Fibroblast of skin of right quadriceps (primary cell): ENCODE data around the gene CCND1.
A peak's percentile ranks its signal among the peaks of the same experiment; 100 is the strongest.

Source experiments
- DNase-seq: peaks from one replicate; pipeline ENCODE4 v3.0.0-alpha.2; 2013

The CCND1 gene

DNA sequence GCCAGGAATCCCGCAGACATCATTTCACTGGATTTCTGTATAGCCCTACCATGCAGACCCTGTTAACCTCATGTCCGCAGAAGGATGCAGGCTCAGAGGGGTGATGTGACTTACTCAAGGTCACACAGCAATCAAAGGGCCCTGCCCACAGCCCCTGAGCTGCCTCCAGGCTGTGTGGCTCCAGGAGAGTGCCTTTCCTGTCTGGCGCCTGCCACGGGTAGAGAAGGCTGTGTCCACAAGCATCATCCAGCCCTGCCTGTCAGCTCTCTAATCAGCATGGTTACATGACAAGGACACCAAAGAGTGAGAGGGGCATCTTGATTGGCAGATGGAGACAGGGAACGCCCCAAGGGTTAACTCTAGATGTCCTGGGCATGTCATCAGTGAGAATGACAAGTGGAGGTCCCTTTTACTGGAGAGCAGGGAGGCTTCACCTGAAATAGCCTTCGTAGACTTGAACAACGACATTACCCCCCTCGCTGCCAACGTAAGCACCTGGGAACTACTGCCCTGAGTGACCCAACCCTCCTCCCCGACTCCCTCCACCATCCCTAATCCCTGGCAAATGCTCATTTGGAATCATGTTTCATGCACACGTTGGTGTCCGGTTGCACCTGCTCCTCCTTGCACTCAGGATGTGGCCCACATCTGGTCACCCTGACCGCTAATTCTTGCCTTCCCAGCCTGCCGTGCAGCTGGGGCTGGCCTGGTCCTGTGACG lies 56.0 kb downstream of the CCND1 start:
- no peak for DNase-seq

DNA sequence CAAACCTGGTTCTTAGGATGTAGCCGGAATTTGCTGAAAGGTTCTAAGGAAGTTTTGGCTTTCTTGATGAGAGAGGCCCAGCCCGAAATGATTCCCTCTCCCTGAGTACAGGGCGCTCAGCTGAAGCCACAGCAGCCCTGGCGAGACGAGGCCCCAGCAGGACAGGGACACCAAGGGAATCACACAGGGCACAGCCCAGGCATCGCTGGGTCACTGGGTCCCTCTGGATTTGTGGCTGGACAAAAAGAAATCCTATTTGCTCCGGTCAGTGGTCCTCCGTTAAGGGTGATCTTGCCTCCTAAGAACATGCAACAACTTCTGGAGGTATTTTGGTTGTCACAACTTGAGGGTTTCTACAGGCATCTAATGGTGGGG lies 56.5 kb downstream of the CCND1 start:
- no peak for DNase-seq

DNA sequence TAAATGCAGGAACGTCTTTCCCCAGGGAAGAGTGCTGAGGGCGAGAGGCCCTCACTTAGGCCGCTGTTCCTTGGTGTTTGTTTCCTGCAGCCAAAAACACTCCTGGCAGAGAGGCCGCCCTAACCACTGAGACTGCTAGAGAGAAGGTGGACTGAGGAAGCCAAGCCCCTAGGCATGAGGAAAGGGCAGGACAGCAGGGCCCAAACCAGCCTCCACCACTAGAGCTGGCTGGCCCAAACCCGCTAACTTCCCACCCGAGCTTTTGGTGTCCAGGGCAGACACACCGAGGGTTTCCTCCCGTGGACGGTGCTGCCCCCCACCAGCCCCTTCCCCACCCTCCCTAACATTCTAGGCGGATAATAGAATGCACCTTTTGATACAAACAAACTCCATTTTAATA lies 56.9 kb downstream of the CCND1 start:
- DNase-seq: no peak

DNA sequence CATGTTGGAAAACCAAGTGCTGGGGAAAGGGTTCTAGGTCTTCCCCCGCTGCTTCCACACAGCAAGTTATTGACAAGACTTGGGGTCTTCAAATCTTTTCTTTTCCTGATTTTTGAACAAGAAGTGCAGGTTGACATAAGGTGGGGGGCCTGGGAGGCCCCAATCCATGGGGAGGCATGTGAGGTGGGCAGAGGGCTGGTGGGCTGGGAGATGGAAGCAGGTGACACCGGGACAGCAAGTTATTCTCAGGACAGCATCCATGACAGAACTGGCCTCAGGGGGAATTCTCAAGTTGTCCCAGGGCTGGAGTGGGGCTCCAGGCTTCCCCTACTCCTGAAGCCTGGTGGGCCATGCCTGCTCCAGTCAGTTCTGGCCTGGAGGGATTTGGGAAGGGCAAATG lies 57.4 kb downstream of the CCND1 start:
- no peak for DNase-seq

DNA sequence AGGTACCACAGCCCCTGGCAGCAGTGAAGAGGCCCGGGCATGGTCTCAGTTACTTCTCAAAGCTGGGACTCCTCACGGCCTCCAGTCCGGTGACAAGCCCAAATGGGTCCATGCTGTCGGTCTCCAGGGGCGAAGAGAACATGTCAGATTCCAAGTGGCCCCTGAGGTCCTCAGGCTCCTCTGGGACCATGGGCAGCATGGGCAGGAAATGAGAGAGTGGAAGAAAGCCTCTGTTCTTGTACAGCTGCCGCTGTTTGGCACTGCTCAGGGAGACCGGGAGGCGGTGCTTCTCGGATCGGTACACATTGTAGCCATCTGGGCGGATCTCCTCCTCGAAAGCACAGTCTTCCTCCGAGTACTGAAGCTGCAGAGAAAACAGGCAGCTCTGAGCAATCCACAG lies 58.3 kb downstream of the CCND1 start:
- no peak for DNase-seq

DNA sequence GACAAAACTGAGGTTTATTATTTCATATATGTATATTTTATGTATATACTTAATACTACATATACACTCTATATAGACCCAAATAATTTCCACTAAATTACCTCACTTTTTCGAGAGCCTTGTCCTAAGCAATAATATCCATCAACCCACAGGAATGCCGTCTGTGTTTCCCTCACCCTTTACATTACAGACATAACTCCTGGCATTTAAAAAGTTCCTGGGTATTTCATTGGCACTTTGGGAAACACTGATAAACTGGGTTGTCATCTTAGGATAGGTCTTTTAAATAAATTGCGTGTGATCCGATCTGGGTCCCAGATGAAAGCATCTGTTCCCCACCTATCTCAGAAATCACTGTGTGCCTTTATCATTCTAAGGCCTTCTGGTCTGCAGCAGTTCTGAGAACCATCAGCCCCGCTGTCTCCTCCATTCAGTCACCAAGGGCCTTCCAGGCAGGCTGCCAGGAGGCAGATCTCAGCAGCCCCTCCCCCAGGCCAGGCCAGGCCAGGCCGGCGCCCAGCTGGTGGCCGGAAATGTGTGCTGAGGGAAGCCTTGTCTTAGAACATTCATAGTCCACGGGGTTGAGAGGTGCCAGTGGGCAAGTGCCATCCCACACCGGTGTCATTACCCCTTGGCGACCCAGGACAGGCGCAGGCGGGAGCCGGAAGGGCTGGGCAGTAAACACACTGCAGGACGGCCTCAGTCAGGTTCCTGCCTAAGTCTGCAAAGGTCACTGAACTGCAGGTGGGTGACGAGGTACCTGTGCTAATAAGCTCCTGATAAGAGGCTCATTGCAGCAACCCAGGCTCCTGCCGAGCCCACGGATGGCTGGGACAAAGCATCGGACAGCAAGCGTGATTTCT lies 59.6 kb downstream of the CCND1 start:
- peak; percentile 18 for DNase-seq

DNA sequence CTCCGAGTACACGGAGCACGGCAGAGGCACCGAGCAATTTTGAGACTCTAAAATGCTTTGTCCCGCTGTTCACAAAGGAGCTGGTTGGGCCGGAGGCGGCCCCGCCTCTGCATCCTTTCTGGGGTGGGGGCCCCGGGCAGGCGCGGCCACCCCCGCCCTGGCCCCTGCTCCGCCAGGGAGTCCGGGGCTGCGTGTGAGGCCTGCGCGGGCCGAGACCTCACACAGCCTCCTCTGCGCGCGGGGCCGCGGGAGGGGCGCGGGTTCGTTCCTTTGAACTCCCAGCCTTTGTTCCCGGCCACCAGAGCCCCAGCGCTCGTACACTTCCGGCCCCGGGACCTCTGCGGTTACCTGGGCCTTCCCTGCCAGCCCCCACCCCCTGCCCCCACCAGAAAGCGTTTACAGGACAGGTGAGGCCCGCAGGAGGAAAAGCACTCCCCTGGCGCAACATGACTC lies 61.3 kb downstream of the CCND1 start:
- DNase-seq: no peak

DNA sequence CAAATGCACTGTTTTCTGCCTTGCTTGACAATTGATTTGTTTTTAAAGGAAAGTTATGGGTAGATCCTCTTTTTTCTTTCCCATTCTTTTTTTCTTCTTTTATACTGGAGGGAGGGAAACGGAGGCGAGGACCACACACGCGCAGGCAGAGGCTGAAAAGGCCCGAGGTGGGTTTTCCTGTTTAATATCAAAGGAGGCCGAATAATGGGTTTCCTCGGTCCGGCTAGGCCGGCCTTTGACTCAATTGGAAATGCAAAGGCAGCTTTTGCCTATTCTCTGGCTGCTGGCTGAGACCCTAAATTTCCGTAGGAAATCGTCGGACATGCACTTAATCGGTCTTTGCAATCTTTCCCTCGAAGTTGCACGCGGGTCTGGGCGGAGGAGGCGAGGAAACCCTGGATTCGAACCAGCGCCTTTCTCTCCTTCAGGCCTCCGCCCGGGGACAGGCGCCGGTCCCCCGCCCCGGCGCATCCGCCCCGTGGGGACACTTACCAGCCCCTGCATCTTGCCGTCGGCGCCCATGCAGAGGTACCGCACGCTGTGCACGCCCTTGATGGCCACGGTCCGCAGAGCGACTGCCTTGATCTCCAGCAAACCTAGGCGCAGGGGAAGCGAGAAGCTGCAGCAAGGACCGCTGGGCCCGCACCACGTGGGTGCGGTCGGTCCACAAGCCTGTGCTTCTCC lies 62.0 kb downstream of the CCND1 start:
- DNase-seq: no peak

DNA sequence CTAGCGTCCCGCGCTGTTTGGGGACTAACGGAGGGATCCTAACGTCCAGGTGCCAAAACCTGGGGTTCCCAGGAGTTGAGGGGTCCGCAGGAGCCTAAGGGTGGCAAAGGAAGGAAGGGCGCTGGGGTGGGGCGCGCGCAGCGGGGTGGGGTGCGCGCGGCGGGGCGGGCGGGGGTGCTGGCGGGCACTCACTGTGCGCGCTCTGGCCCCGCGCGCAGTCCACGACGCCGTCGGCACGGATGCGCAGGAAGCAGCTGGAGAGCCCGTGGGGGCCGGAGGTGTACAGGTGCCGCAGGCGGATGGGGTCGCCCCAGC lies 62.5 kb downstream of the CCND1 start:
- no peak for DNase-seq
